ENCODE results near the gene PPP1R14C. TPM values are rescaled to one million over a fixed set of nuclear protein-coding genes. Genes with fewer than 3 reads are reported as not detected.

The PPP1R14C gene
- total and polyA plus RNA-seq, 2 donors (not counting 3 experiments of a cell fraction or from before 2014, with no cell fraction given), result not detected

GRCh38 chr6:150288456-150288855 lies 145.6 kb downstream of the PPP1R14C start:
- dilution Hi-C loops (cut with MboI; ENCODE audit: extremely low pct_ligation_motif_present, low sequenced_read_pairs) (no loop called here), intact Hi-C loops (cut with micrococcal nuclease) (no loop called here)
- CTCF ChIA-PET, result no interaction called here

More at GRCh38 chr6:150288456-150288855, 145.6 kb downstream of the PPP1R14C start:
- DNase-seq (ENCODE audit: low read depth, low spot score) (no peak), FAIRE-seq (no peak)
- Histone ChIP-seq H3K27me3 (ENCODE audit: control insufficient read depth in 2 of 2, insufficient read depth in 2 of 2, low read length in 2 of 2) (peaks cover 12 to 32% of the 10 kb centered on the region in 2 experiments), H3K27ac (ENCODE audit: insufficient read depth, low read depth, low read length) (no peak overlapping the region), H3K36me3 (ENCODE audit: control insufficient read depth in 2 of 2, extremely low read depth in 1 of 2, insufficient read depth in 2 of 2, low read length in 2 of 2) (no peaks in the 10 kb centered on the region), H3K4me1 (ENCODE audit: control insufficient read depth, extremely low read depth, insufficient read depth, low read length) (no peaks in the 10 kb centered on the region), H3K9me1 (replicated peaks; ENCODE audit: control insufficient read depth, extremely low read depth, insufficient read depth, low read length) (no peaks in the 10 kb centered on the region), H3K9me3 (replicated peaks; ENCODE audit: control insufficient read depth, insufficient read depth, low read length) (no peaks in the 10 kb centered on the region), H3K4me2 (ENCODE audit: insufficient read depth, low read length) (no peak overlapping the region), H4K20me1 (replicated peaks; ENCODE audit: control insufficient read depth, extremely low read depth, insufficient read depth, low read length) (no peaks in the 10 kb centered on the region), H2AFZ (ENCODE audit: low read depth, low read length) (no peak overlapping the region), H3K4me3 (replicated peaks in 1 of 3; ENCODE audit: insufficient read depth in 1 of 3, low read depth in 1 of 3, low read length in 3 of 3) (no peak overlapping the region), H3K9ac (replicated peaks; ENCODE audit: extremely low read depth, insufficient read depth, low read length) (no peak overlapping the region), H3K79me2 (ENCODE audit: control insufficient read depth, insufficient read depth, low read length) (no peaks in the 10 kb centered on the region)
- BruUV-seq (replicated peaks), result no TSS peak
- POLR2A ChIA-PET, result no interaction called here
- TF ChIP-seq EZH2 (IDR thresholded peaks at IDR 0.05; ENCODE audit: borderline replicate concordance, low read depth, low read length, severe bottlenecking), result no peak
- TF ChIP-seq JUN (IDR thresholded peaks at IDR 0.05; ENCODE audit: borderline replicate concordance, insufficient read depth, insufficient read length, low read depth), result no peak
- no peak for TF ChIP-seq CTCF (IDR thresholded peaks at IDR 0.05; ENCODE audit: extremely low read depth in 1 of 2, insufficient read depth in 1 of 2, low read depth in 1 of 2, low read length in 2 of 2)
- TF ChIP-seq GATA2 (IDR thresholded peaks at IDR 0.05; ENCODE audit: insufficient read depth, insufficient read length, low read depth, low read length), result no peak
- TF ChIP-seq FOS (IDR thresholded peaks at IDR 0.05; ENCODE audit: borderline replicate concordance, insufficient read depth, low read length), result no peak

Data from endothelial cell of umbilical vein (primary cell).